NOMO-1 treated with DMSO at 0.1 percent for 48 hours (cell line): ENCODE data around the gene ABCC6.
"Not testable (repeated sequence)": the region's sequence is repeated elsewhere in the genome, so short reads cannot be mapped to it uniquely, and the experiment has no call there.

Experiments used
- DNase-seq: peaks from one replicate; lab custom pipeline; 2025; ENCODE audit not compliant: unreplicated experiment; lab: John Stamatoyannopoulos, UW

ABCC6 gene

DNA sequence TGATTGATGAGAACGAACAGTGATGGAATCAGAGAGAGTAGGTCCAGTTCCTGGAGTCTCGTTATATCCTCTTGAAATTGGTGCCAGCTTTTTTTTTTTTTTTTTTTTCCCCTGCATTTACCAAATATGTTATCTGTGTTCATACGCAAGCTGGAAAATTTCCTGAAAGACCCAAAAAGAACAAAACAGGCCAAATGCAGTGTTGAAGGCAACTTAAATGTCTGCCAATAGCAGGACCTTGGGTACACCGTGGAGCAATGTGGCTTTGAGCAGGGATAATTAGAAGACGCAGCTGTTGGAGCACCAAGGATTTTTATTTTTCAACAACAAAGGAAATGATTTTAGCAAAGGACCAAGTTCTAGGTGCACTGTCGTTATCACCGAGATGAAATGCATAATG is 105.0 kb downstream of the ABCC6 start:
- DNase-seq, result no peak

DNA sequence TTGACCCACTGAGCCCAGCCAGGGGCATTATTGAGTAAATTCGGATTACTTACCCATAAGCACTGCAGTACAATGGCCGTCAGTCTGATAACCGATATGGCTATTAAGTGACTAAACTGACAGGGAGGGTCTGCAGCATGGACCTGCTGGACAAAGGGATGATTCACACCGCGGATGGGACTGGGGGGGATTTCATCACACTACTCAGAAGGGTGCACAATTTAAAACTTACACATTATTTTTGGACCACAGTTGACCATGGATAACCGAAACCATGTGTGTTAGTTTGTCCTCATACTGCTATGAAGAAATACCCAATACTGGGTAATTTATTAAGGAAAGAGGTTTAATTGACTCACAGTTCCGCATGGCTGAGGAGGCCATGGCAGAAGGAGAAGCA is 106.5 kb downstream of the ABCC6 start:
- DNase-seq, result no peak

DNA sequence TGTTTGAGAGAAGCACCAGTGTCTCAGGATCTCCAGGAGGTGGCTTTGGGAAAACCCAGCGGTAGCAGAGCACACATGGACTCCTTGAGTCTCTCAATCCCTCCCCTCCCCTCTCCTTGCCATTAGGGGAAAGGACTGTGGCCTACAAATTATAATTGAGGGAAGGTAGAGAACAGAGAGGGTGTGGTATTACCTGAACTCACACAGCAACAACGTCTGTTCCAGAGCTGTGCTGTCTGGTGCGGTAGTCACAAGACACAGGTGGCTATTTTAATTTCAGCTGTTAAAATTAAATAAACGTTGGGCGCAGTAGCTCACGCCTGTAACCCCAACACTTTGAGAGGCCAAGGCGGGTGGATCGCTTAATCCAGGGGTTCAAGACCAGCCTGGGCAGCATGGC is 110.2 kb downstream of the ABCC6 start:
- no peak for DNase-seq

DNA sequence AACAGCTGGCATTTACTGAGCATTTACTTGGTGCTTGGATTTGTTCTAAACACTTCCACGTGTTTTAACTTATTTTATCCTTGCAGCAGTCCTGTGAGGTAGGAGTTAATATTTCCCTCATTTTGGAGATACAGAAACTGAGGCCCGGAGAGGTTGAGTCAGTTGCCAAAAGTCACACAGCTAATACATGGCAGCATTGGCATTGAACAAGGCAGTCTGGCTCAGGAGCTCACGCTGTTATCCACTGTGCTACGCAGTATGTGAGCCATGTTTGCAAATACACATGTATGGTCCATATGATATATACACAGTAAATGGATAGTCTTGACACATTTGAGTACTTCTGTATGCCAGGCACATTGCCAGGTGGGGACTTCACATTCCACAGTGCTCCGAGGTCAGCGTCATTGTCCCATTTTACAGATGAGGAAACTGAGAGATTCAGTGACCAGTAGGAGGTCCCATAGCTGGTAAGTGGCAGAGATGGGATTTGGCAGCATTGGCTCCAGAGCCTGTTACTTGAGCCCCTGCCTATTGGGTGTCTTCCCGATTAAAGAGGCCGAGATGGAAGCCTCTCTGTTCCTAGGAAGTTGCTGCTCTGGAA is 110.7 kb downstream of the ABCC6 start:
- DNase-seq, result no peak

DNA sequence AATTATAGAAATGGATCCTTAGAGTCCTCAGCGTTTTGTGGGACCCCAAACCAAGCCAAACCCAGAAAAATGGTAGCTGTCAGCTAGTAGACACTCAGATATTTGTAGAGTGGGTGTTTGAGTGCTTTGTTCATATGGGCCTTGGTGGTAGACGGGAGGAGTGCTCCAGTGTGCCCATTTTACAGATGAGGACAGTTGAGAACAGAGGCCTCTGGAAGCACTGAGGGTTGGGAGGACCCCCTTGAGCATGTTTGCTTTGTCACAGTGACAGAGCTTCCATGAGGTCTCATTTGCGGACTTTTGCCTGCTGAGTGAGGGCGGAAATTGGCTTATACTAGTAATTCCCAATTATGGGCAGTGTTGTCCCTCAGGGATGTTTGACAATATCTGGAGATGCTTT is 111.7 kb downstream of the ABCC6 start:
- DNase-seq, result no peak

DNA sequence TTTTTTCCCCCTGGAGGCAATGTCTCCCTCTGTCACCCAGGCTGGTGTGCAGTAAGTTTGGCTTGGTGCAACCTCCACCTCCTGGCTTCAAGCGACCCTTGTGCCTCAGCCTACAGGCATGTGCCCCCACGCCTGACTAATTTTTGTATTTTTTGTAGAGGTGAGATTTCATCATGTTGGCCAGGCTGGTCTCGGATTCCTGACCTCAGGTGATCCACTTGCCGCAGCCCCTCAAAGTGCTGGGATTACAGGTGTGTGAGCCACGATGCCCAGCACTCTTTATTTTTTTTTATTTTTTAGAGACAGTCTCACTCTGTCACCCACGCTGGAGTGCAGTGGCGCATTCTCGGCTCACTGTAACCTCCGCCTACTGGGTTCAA is 113.2 kb downstream of the ABCC6 start:
- DNase-seq, result no peak

DNA sequence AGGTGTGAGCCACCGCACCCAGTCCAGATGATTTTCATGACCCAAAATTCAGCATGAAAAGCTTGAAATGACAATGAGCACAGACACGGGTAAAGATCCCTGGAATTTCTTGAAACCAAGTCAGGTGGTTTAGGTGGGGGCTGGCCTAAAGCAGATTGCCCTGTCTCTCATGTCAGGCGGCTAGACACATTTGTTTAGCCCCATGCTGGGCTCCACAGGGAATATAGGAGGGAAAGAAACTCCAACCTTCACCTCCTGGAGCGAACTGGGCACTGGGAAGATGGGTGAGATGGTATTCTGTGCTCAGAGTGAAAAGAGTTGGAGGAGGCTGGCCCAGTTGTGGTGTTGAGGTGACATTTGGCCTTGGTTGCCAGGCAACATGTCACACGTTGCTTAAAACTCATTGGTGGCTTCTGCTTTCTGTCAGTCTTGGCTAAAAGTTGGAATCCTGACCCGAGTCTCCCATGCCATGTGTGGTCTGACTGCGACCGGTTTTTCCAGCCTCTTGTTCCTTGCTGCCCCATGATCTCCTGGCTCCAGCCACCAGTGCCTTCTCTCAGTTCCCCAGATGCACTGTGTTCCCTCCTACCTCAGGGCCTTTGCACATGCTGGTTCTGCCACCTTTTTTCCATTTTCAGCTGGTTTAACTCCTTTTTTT is 113.7 kb downstream of the ABCC6 start:
- DNase-seq, result no peak

DNA sequence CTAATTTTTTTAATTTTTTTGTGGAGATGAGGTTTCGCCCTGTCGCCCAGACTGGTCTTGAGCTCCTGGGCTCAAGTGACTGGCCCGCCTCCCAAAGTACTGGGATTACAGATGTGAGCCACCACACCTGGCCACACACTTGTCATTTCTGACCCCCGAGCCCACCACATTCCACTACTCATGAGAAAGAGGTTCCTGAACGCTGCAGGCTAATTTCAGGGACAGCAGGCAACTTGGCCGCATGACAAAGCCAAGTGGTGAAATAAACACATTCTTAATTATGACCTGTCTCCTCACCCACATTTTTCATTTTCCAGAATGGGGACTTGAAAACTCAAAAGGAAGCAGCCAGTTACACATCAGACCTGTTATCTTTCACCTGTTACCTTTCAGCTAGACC is 114.5 kb downstream of the ABCC6 start:
- no peak for DNase-seq

DNA sequence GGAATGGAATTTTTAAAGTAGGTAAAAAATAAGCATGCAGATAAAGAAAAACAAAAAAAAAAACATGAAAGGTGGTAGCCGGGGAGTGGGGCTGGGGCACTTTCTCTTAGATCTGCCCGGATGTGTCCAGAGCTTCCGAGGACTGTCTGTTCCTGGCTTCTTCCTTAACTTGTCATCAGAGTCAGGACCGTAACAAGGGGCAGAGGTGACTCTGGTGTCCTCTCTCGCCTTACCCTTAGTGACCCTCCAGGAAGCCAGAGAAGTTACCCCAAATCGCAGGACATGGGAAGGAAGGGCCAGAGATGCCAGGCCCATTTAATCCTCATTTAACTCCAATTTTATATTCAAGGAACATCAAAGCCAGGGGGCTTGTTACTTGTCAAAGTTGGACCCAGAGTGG is 115.5 kb downstream of the ABCC6 start:
- no peak for DNase-seq

DNA sequence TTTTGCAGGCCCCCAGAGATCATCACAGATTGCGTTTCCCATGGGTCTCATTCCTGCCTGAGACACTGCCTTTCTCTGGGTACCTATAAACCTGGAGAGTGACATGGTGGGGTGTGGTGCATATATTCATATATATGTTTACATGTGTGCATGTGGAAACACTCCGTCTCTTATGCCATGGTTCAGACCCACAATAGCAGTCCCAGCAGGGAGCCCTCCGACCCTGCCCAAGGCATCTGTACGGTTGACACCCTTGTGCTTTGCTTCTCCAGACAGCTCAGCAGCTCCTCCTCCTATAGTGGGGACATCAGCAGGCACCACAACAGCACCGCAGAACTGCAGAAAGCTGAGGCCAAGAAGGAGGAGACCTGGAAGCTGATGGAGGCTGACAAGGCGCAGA is 116.8 kb downstream of the ABCC6 start:
- no peak for DNase-seq

DNA sequence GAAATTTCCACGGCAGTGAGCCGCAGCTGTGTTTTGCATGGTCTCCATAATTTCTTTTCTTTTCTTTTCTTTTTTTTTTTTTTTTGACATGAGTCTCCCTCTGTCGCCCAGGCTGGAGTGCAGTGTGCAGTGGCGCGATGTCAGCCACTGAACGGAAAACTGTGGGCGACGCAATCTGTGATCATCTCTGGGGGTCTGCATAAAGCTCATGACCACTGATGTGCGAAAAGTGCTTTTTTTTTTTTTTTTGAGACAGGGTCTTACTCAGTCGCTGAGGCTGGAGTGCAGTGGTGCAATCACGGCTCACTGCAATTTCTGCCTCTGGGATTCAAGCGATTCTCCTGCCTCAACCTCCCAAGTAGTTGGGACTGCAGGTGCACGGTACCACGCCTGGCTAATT is 117.6 kb downstream of the ABCC6 start:
- no peak for DNase-seq

DNA sequence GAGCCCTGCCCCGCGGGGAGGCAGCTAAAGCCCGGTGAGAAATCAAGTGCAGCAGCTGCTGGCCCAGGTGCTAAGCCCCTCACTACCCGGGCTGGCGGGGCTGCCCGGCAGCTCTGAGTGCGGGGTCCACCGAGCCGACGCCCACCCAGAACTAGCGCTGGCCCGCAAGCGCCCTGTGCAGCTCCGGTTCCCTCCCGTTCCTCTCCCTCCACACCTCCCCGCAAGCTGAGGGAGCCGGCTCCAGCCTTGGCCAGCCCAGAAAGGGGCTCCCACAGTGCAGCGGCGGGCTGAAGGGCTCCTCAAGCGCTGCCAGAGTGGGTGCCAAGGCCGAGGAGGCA is 118.5 kb downstream of the ABCC6 start:
- DNase-seq, result not testable (repeated sequence)

DNA sequence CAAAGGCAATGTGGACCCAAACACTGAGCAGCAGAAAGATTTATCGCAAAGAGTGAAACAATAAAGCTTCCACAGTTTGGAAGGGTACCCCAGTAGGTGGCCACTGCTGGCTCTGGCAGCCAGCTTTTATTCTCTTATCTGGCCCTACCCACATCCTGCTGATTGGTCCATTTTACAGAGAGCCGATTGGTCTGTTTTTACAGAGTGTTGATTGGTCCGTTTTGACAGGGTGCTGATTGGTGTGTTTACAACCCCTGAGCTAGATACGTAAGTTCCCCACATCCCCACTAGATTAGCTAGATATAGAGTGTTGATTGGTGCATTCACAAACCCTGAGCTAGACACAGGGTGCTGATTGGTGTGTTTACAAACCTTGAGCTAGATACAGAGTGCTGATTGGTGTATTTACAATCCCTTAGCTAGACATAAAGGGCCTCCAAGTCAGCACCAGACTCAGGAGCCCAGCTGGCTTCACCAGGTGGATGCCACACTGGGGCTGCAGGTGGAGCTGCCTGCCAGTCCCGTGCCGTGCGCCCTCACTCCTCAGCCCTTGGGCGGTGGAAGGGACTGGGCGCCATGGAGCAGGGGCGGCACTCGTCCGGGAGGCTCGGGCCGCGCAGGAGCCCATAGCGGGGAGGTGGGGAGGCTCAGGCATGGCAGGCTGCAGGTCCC is 119.0 kb downstream of the ABCC6 start:
- DNase-seq, result not testable (repeated sequence)

DNA sequence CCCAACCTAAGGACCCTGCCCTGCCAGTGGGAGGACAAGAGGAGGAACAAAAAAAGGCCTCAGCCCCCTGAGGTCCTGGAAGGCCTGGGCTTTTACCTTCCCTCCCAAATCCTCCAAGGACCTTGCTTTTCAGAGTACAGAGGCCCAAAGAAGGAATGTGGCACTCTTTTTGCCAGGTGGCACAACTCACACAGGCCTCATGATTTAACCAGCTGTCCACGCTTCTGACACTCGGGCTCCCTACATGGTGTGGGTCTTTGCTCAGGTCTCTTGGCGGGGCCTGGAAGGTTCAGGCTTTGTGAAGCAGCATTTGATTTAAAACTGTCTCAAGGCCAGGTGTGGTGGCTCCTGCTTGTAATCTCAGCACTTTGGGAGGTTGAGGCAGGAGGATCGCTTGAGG is 120.6 kb downstream of the ABCC6 start:
- DNase-seq, result no peak

DNA sequence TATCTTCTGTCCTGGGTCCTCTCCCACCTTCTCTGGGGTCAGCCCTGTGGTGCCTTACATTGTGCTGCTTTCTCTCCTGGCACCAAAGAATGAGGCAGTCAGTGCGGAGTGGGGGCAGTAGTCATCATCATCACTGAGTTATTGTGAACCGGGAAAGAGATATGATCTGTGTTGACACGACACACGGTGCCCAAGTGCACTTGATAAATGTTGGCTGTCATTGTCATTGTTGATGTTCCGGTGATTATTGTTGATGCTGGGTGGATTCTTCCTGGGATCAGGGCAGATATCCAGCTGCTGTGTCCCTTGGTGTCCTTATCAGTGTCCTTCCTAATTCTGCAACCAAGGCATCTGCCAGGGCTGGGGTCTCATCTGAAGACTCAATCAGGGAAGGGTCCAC is 121.7 kb downstream of the ABCC6 start:
- DNase-seq, result no peak

DNA sequence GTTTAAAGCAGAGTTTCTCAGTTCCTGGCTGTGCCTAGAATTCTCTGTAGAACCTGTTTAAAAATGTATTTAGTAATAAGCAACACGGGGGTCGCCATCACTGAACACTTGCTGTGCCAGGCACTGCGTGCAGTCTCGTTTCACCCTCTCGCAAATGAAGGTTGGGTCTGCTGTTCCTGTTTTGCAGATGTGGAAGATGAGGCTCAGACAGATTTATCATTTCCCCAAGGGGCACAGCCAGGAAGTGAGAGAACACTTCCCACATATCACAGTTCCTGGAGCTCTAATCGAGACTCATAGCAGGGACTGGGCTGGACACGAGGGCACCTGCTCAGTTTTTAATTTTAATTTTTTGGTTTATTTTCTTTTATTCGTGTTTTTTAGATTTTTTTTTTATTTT is 122.7 kb downstream of the ABCC6 start:
- no peak for DNase-seq

DNA sequence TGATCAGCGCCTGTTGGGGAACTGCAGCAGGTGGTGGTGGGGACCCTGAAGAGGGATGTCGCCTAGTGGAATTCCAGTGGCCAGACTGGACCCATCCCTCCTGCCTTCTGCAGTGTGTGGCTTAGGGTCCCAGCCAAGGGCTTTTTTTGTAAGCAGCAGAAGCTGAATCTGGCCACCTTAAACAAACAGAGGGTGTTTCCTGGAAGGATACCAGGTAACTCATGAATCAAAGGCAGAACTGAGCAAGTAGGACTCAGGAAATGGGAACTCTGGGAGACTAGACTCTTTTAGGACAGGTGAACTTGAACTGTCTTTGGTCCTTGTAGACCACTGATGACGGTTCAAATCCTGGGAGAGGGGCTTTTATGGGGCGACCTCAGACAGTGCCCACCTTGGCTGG is 124.0 kb downstream of the ABCC6 start:
- DNase-seq, result no peak
